Activated T-helper 2 cell treated with anti-CD3 and anti-CD28 coated beads, Interferon-gamma antibody, Interleukin-2, Interleukin-4, amounts not matched to agents 10 μg/mL and 5 μg/mL and 100 μg/mL, durations not matched to agents 14 hours and 24 hours and 36 hours (primary cell): ENCODE measurements around the gene METTL3. TPM values are rescaled to one million over a fixed set of nuclear protein-coding genes. Genes with fewer than 3 reads are reported as not detected.

Source experiments
- total RNA-seq: library from RNA; stranded (reverse); gene quantifications from 2 replicates; pipeline ENCODE4 v1.2.3, GENCODE V29; 2022

The METTL3 gene
- total RNA-seq, 1 donor from 2014 or later, result 76.7 TPM

Other genes with a start within 250 kb of the METTL3 start
- gene HNRNPC, start 241.9 kb downstream of the METTL3 start, total RNA-seq, result 972 and 976 TPM in 2 replicates
- gene RPGRIP1, start 231.3 kb downstream of the METTL3 start, total RNA-seq, result not detected in 2 replicates
- 161 and 168 TPM in 2 replicates for gene SUPT16H, start 127.3 kb downstream of the METTL3 start, total RNA-seq
- gene CHD8, start 55.2 kb downstream of the METTL3 start, total RNA-seq, result 120 and 124 TPM in 2 replicates
- gene RAB2B, start 34.4 kb downstream of the METTL3 start, total RNA-seq, result 27.4 and 30.5 TPM in 2 replicates
- 68.1 and 70.1 TPM in 2 replicates for gene TOX4, start 34.1 kb downstream of the METTL3 start, total RNA-seq
- 2.6 and 2.7 TPM in 2 replicates for gene SALL2, start 15.0 kb upstream of the METTL3 start, total RNA-seq
- not detected in 2 replicates for gene OR10G3, start 68.7 kb upstream of the METTL3 start, total RNA-seq
- not detected in 2 replicates for gene OR10G2, start 123.6 kb upstream of the METTL3 start, total RNA-seq
- gene OR4E2, start 142.5 kb upstream of the METTL3 start, total RNA-seq, result not detected in 2 replicates
- 0.07 TPM in 1 of 2 replicates, not detected in the other for gene OR4E1, start 162.5 kb upstream of the METTL3 start, total RNA-seq